Suprapubic skin (tissue), 3 donors: ENCODE results near the gene LOX.
"Not testable (repeated sequence)": the region's sequence is repeated elsewhere in the genome, so short reads cannot be mapped to it uniquely, and the experiment has no call there.

Experiments
- EP300 ChIP-seq: sonication (generic); formaldehyde crosslinking; IDR thresholded peaks from one replicate; pipeline ENCODE4 v1.6.1; 2017; ENCODE audit warnings: antibody characterized with exemption
- TF ChIP-seq, protein P1 (sequence below), 2 donors: fragments of 200-600 bp in 1 of 2; fragments of 450-650 bp in 1 of 2; sonication (generic) in 1 of 2; IDR thresholded peaks; one replicate each; pipeline ENCODE4 v1.5.1; 2016 to 2019; ENCODE audit warnings: antibody characterized with exemption in 2 of 2, mild to moderate bottlenecking in 1 of 2, moderate library complexity in 1 of 2

DNA sequence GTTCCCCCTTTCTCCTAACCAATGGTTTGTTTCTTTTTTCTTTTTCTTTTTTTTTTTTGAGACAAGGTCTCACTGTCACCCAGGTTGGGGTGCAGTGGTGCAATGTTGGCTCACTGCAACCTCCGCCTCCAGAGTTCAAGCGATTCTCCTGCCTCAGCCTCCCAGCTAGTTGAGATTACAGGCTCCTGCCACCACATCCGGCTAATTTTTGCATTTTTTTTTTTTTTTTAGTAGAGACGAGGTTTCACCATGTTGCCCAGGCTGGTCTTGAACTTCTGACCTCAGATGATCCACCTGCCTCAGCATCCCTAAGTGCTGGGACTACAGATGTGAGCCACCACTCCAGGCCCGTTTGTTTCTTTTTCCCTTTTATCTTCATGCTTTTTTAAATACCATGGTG, 16.2 kb upstream of the LOX start:
- TF ChIP-seq, protein P1, sequence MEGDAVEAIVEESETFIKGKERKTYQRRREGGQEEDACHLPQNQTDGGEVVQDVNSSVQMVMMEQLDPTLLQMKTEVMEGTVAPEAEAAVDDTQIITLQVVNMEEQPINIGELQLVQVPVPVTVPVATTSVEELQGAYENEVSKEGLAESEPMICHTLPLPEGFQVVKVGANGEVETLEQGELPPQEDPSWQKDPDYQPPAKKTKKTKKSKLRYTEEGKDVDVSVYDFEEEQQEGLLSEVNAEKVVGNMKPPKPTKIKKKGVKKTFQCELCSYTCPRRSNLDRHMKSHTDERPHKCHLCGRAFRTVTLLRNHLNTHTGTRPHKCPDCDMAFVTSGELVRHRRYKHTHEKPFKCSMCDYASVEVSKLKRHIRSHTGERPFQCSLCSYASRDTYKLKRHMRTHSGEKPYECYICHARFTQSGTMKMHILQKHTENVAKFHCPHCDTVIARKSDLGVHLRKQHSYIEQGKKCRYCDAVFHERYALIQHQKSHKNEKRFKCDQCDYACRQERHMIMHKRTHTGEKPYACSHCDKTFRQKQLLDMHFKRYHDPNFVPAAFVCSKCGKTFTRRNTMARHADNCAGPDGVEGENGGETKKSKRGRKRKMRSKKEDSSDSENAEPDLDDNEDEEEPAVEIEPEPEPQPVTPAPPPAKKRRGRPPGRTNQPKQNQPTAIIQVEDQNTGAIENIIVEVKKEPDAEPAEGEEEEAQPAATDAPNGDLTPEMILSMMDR (IDR thresholded peaks at IDR 0.05) = not testable (repeated sequence)
- TF ChIP-seq EP300 = not testable (repeated sequence)
